Esophagus squamous epithelium (tissue), 5 donors: Measurements from ENCODE around the gene SH3PXD2A. TPM values are rescaled to one million over a fixed set of nuclear protein-coding genes. Genes with fewer than 3 reads are reported as not detected.
"Not testable (repeated sequence)": the region's sequence is repeated elsewhere in the genome, so short reads cannot be mapped to it uniquely, and the experiment has no call there.

Experiments used
- DNase-seq: peaks from one replicate; lab custom pipeline; 2025; lab: John Stamatoyannopoulos, UW
- H3K27ac ChIP-seq, 4 donors: fragments of 200-600 bp; sonication (generic); one replicate each; pipeline ENCODE4 v1.5.1; 2016 to 2019; ENCODE audit warnings: mild to moderate bottlenecking in 1 of 4
- H3K27me3 ChIP-seq, 4 donors: fragments of 200-600 bp; sonication (generic); 1 replicate in 3 of 4; 2 replicates in 1 of 4; pipeline versions ENCODE4 v1.5.1 to v1.6.0; 2017 to 2021; ENCODE audit warnings: antibody characterized with exemption in 1 of 4
- H3K36me3 ChIP-seq, 3 donors: fragments of 200-600 bp; sonication (generic); one replicate each; pipeline ENCODE4 v1.5.1; 2016 to 2019
- H3K4me1 ChIP-seq, 3 donors: fragments of 200-600 bp; sonication (generic); one replicate each; pipeline ENCODE4 v1.5.1; 2017 to 2019
- H3K4me3 ChIP-seq, 4 donors: fragments of 200-600 bp; sonication (generic); 1 replicate in 3 of 4; 2 replicates in 1 of 4; pipeline ENCODE4 v1.5.1; 2016 to 2019; ENCODE audit warnings: mild to moderate bottlenecking in 2 of 4, moderate library complexity in 1 of 4
- H3K9me3 ChIP-seq, 3 donors: fragments of 200-600 bp; sonication (generic); one replicate each; pipeline ENCODE4 v1.5.1; 2016 to 2019
- CTCF ChIP-seq, 6 experiments: fragments of 450-650 bp in 4 of 6; fragments of 200-600 bp in 2 of 6; sonication (generic) in 2 of 6; IDR thresholded peaks; one replicate each; pipeline ENCODE4 v1.5.1; 2016 to 2019; ENCODE audit warnings: antibody characterized with exemption in 6 of 6, mild to moderate bottlenecking in 4 of 6, moderate library complexity in 4 of 6
- POLR2A ChIP-seq, 4 donors: fragments of 450-650 bp; IDR thresholded peaks; one replicate each; pipeline ENCODE4 v1.6.1; 2017; ENCODE audit warnings: antibody characterized with exemption in 4 of 4, mild to moderate bottlenecking in 4 of 4, moderate library complexity in 3 of 4
- WGBS, 2 donors: methylation state at CpG; one replicate each; pipeline ENCODE4 v1.1.5; 2018; 5-methylcytosine and 5-hydroxymethylcytosine counted together
- intact Hi-C: fragments of 100-400 bp; cut with DNase I; formaldehyde crosslinking; loops from one replicate; pipeline ENCODE4 v1.15.0; 2022
- total RNA-seq, 4 donors: library from RNA; depleted of rRNA; stranded (reverse); fragments of >200 nt; gene quantifications; one replicate each; pipeline ENCODE4 v1.1.0, GENCODE V29; 2016
- donor health status: DM: yes; HTN: yes; CAD: no.

SH3PXD2A gene
- total RNA-seq, 4 donors from 2014 or later: 25.1 to 57.8 (median 42.7) TPM

DNA sequence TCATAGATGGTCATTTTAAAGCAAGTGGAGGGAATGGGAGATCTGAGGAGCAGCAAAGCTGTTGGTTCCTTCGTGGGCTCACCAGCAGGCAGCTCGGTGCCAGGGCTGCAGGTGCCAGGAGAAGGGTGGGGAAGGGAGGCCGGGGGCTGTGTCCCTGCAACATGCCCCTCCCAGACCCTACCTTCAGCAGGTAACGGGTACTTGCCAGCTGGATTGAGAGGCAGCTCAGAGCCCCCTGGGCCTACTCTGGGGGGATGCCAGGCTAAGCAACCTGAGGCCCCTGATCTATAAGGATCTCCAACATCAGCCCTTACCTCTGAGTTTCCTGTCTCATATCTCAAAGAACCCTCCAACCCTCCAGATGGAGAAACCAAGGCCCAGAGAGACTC lies 188.6 kb downstream of the SH3PXD2A start:
- H3K4me1 ChIP-seq: peaks cover 14 to 83% (median 37%) of the 10 kb centered on the region in 3 donors

GRCh38 chr10:103666087-103666761 lies 189.2 kb downstream of the SH3PXD2A start:
- intact Hi-C loops: no loop called here
- peaks cover 18 to 88% (median 42%) of the 10 kb centered on the region in 3 donors for H3K4me1 ChIP-seq
- H3K27me3 ChIP-seq: no peaks in the 10 kb centered on the region
- 82 to 85% methylated on average over 9 of the region's 9 CpGs for WGBS, 2 donors
- H3K9me3 ChIP-seq: no peaks in the 10 kb centered on the region
- peaks cover 0 to 53% (median 0%) of the 10 kb centered on the region in 3 donors for H3K36me3 ChIP-seq
- H3K4me3 ChIP-seq: no peak overlapping the region
- H3K27ac ChIP-seq: peak overlapping the region in 3 of 4 donors; percentile 42 to 73 (median 43)
- DNase-seq: no peak
- TF ChIP-seq CTCF (IDR thresholded peaks at IDR 0.05) (peak in 5 of 6 experiments; percentile 21 to 56 (median 37)), POLR2A (IDR thresholded peaks at IDR 0.05) (no peak)

More for the DNA sequence above, 188.6 kb downstream of the SH3PXD2A start:
- DNase-seq: no peak
- intact Hi-C loops: no loop called here
- H3K9me3 ChIP-seq: no peaks in the 10 kb centered on the region
- TF ChIP-seq CTCF (IDR thresholded peaks at IDR 0.05): no peak
- no peak for TF ChIP-seq POLR2A (IDR thresholded peaks at IDR 0.05)
- WGBS, 2 donors: 83 to 92% methylated on average over 2 to 4 of the region's 4 CpGs
- no peak overlapping the region for H3K4me3 ChIP-seq
- H3K36me3 ChIP-seq: peaks cover 0 to 59% (median 0%) of the 10 kb centered on the region in 3 donors
- no peaks in the 10 kb centered on the region for H3K27me3 ChIP-seq
- H3K27ac ChIP-seq: peak overlapping the region in 3 of 4 donors; percentile 42 to 73 (median 43)

- no peak overlapping the region for H3K4me3 ChIP-seq
- TF ChIP-seq POLR2A (IDR thresholded peaks at IDR 0.05): no peak
- no peak for TF ChIP-seq CTCF (IDR thresholded peaks at IDR 0.05)
- intact Hi-C loops: no loop called here
- H3K9me3 ChIP-seq: no peaks in the 10 kb centered on the region
- H3K4me1 ChIP-seq: peaks cover 27 to 97% (median 47%) of the 10 kb centered on the region in 3 donors
- no peak for DNase-seq
- H3K27ac ChIP-seq: peak overlapping the region in 3 of 4 donors; percentile 7 to 48 (median 23)
- peaks cover 0 to 46% (median 0%) of the 10 kb centered on the region in 3 donors for H3K36me3 ChIP-seq
- no peaks in the 10 kb centered on the region for H3K27me3 ChIP-seq
- 48 to 74% methylated on average over 2 to 5 of the region's 9 CpGs for WGBS, 2 donors
Measured at GRCh38 chr10:103665162-103665889, 190.1 kb downstream of the SH3PXD2A start.

DNA sequence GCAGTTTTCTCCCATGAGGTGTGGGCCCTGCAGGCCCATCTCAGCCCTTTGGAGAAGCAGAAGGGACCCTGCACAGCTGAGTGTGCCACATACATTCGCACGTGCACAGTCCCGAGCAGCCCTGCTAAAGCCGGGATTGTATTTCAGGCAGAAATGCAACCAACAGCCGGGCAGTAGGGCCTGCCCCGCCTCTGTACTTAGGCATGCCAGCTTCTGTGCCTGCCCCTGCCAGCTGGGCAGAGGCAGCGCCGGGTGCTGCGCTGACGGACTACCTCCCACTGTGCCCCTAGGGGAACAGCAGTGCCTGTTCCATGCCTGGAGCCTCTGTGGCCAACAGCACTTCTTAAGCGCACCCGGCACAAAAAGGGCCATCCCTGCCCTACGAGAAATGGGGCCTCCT lies 191.6 kb downstream of the SH3PXD2A start:
- intact Hi-C loops: no loop called here
- peak overlapping the region in 3 of 4 donors; percentile 12 to 68 (median 31) for H3K27ac ChIP-seq
- whole genome bisulfite sequencing, 2 donors: no CpG with 5 or more reads among the region's 13 CpGs
- TF ChIP-seq POLR2A (IDR thresholded peaks at IDR 0.05): no peak
- TF ChIP-seq CTCF (IDR thresholded peaks at IDR 0.05): no peak
- H3K4me1 ChIP-seq: peaks cover 26 to 99% (median 52%) of the 10 kb centered on the region in 3 donors
- H3K9me3 ChIP-seq: no peaks in the 10 kb centered on the region
- H3K36me3 ChIP-seq: peaks cover 0 to 43% (median 6%) of the 10 kb centered on the region in 3 donors
- no peak for DNase-seq
- H3K4me3 ChIP-seq: no peak overlapping the region
- no peaks in the 10 kb centered on the region for H3K27me3 ChIP-seq

- no peaks in the 10 kb centered on the region for H3K27me3 ChIP-seq
- TF ChIP-seq POLR2A (IDR thresholded peaks at IDR 0.05) (no peak), CTCF (IDR thresholded peaks at IDR 0.05) (no peak)
- peaks cover 23 to 95% (median 52%) of the 10 kb centered on the region in 3 donors for H3K4me1 ChIP-seq
- H3K36me3 ChIP-seq: peaks cover 0 to 43% (median 7%) of the 10 kb centered on the region in 3 donors
- WGBS, 2 donors: 79 to 83% methylated on average over 3 of the region's 3 CpGs
- no peak overlapping the region for H3K4me3 ChIP-seq
- peak overlapping the region in 3 of 4 donors; percentile 12 to 68 (median 31) for H3K27ac ChIP-seq
- DNase-seq: no peak
- no peaks in the 10 kb centered on the region for H3K9me3 ChIP-seq
- intact Hi-C loops: no loop called here
Measured at GRCh38 chr10:103663236-103663635, 192.1 kb downstream of the SH3PXD2A start.

DNA sequence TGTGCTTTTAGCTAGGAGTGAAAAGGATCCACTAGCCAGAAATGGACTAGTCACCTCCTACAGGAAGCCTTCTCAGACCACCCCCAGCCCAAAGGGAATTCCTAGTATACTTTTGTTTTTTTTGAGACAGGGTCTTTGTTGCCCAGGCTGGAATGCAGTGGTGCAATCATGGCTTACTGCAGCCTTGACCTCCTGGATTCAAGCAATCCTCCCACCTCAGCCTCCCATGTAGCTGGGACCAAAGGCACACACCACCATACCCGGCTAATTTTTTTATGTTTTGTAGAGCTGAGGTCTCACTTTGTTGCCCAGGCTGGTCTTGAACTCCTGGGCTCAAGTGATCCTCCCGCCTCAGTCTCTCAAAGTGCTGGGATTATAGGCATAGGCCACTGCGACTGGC lies 192.7 kb downstream of the SH3PXD2A start:
- H3K4me3 ChIP-seq, H3K27me3 ChIP-seq, H3K9me3 ChIP-seq, intact Hi-C loops, DNase-seq: not testable (repeated sequence)
- peak overlapping the region in 2 of 4 donors; percentile 12 to 68 for H3K27ac ChIP-seq
- 93 to 100% methylated on average over 2 to 3 of the region's 3 CpGs for WGBS, 2 donors
- H3K36me3 ChIP-seq: peaks cover 2 to 43% (median 7%) of the 10 kb centered on the region in 3 donors
- H3K4me1 ChIP-seq: peaks cover 23 to 90% (median 47%) of the 10 kb centered on the region in 3 donors
